Ramos (cell line): ENCODE measurements around the gene GPR176.

ENCODE experiments used
- in situ Hi-C: fragments of 300-500 bp; cut with MboI; formaldehyde crosslinking; loops from one replicate; pipeline ENCODE4 v1.14.3; 2022; ENCODE audit warnings: low sequenced_read_pairs; ENCODE audit not compliant: unreplicated experiment

The GPR176 gene, protein sequence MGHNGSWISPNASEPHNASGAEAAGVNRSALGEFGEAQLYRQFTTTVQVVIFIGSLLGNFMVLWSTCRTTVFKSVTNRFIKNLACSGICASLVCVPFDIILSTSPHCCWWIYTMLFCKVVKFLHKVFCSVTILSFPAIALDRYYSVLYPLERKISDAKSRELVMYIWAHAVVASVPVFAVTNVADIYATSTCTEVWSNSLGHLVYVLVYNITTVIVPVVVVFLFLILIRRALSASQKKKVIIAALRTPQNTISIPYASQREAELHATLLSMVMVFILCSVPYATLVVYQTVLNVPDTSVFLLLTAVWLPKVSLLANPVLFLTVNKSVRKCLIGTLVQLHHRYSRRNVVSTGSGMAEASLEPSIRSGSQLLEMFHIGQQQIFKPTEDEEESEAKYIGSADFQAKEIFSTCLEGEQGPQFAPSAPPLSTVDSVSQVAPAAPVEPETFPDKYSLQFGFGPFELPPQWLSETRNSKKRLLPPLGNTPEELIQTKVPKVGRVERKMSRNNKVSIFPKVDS

DNA sequence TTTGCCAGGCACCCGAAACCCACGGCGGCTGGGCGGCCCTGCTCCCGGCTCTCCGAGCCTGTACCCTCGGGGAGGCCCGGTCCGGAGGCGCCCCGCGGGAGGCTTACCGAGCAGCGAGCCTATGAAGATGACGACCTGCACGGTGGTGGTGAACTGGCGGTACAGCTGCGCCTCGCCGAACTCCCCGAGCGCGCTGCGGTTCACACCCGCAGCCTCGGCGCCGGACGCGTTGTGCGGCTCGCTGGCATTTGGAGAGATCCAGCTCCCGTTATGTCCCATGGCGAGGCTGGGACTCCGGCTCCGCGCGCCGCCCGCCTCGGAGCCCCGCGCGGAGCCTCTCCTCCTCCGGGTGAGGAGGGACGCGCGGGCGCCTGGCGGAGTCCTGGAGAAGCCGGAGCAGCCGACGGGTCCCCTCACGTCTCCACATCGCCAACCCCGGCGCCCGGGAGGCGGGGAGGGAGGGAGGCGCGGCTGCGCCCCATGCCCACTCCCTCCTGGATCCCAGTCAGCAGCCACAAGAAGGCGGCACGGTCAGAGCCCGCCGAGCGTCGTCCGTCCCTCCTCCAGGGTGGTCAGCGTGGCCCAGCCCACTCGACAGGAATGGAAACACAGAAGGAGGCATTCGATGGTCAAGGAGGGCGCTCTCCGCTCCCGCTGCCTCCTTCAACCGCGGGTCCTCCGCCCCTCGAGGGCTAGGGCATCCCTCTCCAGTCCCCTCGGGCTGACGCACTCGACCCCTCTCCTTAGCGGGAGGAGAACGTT is at the start of gene GPR176:
TSS of gene GPR176 (minus strand) at position 519 of the 762 bp plus-strand sequence. CDS start at position 279, 240 bp downstream.
- in situ Hi-C loops: no loop called here

DNA sequence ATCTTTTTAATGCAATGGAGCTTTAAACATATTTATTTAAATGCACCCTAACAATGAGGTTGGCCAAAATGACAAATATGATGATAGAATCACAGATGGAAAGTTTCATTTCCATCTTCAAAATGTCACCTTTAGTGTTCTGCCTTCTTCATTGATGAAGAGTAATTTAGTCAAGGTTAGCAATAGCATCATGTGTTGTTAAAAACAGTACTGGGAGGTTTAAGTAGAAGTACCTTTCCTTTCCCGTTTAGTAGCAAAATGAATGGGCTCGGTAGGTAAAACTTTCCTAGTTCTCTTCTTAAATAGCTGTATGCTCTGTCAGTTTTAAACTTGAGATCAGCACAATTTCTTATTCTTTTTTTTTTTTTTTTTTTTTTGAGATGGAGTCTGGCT is 48.9 kb upstream of the GPR176 start:
- in situ Hi-C loops: no loop called here

DNA sequence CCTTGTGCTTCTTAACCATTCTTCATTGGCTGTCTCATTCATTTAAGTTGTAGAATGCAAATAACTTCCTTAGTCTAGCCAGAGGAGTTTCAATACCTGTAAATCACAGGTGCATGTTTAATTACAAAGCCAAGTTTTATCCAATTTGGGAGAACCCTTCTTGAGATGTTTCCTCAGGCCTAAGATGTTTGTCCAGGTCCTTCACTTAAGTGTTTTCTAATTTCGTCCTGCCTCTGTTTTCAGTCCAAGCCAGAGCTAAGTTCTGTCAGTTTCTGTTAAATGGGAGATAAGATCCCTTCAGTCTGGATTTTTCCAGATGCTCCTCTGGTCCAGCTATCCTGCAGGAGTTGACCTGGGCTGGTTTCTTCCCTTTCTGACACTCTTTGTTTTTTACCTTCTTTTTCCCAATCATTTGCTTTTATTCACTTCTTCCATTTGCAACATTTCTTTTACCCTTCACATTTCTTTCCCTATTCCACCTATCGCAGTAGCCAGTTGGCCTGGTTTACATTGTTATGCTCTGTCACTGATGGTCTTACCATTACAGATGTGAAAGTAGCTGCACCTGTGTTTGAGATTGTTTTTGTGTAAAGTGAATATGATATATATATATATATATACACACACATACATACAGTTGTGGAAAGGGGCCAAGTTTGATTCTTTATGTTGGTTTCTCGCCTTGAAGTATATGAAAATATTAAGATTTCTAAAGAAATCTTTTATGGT is 48.4 kb upstream of the GPR176 start:
- in situ Hi-C loops: no loop called here

DNA sequence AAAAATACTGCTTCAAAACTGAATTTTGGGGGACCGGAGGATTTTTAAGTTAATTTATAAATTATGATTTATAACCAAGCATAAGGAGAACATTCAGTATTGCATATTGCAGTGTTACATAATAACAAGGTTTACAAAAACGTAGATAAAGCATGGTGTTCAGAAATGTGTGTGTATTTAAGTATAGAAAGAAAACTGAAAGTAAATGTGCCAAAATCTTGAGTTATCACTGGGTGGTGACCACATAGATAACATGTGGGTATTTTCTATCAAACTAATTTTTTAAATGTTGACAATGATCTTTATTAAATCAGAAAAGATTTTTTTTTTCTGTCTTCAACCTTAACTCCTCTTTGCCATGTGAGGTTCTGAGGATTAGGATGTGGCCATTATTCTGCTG is 46.5 kb upstream of the GPR176 start:
- in situ Hi-C loops: no loop called here

DNA sequence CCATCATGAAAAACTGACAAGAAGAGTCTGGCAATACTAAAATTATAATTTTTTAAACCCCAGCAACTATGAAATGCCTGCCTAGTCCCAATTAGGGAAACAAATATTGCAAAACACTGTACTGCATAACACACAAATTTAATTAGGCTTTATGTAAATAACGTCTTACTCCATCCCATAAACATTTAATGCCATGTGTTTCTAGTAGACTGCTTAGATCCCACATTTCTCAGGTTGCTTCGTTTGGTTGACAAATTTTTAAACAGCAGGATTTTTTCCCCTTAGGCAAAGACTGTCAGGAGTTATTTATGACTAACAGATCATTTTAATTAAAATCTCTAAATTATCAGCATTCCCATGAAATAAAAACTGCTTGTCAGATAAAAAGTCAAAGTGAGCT is 43.7 kb upstream of the GPR176 start:
- in situ Hi-C loops: no loop called here

DNA sequence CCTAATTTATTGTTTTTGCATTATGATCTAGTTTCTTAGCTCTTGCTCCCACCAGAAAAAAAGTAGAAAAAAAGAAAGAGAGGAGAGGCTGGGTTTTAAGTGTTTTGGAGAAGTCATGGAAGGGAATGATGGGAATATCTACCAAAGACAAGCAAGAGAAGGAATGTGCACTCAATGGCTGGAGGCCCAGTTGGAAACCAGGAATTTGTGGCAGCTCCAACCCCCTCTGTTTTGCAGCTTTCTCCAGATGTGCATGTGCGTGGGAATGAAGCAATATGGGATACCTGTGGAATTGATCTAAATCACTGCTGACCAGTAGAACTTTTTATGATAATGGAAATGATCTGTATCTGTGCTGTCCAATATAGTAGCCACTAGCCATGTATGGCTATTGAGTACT is 41.0 kb upstream of the GPR176 start:
- in situ Hi-C loops: no loop called here

DNA sequence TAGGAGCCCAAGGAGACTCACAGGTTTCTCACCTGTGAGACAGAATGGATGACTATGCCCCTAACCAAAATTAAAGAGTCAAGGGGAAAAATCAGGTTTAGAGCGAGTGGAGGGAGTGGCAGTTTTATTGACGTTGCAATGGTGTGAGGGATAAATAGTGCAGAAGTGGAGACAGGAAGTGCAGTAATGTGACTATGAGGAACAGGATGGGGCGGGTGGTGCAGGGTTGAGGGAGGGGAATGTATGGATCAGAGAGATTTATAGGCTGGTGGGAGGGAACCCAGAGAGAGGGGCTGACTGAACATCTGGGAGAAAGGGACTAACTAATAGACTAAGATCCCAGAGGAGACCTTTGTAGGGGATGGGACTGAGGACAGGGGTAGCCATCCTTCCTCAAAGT is 40.3 kb upstream of the GPR176 start:
- in situ Hi-C loops: no loop called here

DNA sequence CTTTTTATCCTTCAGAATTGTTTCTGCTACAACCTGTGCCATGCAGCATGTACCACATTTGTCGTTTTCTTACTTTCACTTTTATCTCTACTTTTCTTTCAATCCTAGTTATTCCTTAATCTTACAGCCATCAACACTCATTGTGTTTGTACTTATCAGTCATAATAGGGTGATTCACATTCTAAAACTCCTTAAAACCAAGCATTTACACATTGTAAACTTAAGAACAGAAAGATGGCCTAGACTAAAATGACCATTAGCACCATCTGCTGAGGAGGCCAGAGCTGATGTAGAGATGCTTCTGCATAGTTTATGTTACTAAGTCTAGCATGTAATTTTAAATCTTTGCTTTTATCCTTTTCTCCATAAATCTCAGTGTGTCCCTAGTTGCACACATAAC is 39.3 kb upstream of the GPR176 start:
- in situ Hi-C loops: no loop called here

DNA sequence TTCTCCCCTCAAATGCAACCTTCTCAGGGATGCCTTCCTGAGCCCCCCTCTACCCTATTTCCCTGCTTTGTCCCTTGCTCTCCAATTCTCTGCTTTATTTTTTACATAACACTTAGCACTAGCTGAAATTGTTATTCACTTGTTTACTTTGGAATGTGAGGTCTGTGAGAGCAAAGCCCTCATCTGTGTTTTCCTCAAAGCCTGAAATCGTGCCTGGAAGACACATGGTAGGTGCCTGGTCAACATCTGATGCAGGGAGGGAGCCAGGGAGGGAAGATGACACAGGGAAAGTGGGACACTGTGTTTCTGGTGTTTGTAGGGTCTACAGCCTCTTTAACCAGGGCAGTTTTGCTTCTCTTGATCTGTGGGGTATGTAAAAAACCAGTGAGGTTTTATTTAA is 37.4 kb upstream of the GPR176 start:
- in situ Hi-C loops: no loop called here

DNA sequence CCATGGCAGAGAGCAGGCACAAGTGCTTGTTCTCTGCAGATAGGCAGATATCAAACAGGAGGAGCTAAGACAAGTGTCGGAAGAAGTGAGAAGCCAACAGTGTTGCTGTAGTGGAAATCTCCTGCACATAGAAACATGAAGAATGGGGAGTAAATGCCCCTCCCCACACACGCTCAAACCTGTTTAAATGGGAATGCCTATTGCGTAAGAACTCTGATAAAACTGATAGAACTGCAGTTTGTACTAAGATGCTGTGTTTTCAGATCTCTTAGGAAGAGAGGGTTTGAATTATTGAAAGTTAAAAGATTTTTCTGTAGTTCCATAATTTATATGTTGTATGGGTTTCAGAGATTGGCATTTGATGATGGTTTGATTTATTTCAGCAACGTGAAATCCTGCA is 33.5 kb upstream of the GPR176 start:
- in situ Hi-C loops: no loop called here

DNA sequence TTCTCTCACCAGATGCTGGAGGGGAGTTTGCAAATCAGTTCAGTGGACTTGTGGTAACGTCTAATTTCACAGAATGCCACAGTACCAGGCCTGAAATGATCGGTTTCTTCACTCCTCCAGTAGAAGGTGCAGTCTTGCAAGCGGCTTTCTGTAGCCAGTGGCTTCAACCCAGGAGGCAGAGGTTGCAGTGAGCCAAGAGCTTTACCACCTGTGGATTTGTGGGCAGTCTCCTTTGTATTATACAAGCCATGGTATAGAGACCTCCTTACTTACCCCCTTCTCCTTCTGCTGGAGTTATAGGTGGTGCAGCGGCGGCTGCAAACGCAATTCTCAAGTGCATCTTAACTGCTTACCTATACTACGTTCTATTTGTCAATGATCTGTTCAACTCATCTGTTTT is 31.5 kb upstream of the GPR176 start:
- in situ Hi-C loops: no loop called here

DNA sequence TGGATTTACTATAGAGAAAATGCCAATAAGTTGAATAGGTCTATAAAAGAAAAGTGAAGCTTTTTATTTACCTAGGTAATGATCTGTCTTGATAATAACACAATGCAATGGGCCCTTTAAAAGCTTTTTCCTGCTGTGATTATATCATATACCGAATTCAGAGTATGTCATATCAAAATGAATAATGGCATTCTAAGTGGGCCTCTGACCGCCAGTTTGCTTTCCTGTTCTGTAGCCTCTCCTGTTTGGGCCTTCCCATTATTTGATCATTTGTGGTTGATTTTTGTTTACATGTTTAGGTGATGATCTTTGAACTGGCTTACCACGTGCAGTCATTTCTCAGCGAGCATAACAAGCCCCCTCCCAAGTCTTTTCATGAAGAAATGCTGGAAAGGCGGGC is 28.8 kb upstream of the GPR176 start:
- in situ Hi-C loops: no loop called here

DNA sequence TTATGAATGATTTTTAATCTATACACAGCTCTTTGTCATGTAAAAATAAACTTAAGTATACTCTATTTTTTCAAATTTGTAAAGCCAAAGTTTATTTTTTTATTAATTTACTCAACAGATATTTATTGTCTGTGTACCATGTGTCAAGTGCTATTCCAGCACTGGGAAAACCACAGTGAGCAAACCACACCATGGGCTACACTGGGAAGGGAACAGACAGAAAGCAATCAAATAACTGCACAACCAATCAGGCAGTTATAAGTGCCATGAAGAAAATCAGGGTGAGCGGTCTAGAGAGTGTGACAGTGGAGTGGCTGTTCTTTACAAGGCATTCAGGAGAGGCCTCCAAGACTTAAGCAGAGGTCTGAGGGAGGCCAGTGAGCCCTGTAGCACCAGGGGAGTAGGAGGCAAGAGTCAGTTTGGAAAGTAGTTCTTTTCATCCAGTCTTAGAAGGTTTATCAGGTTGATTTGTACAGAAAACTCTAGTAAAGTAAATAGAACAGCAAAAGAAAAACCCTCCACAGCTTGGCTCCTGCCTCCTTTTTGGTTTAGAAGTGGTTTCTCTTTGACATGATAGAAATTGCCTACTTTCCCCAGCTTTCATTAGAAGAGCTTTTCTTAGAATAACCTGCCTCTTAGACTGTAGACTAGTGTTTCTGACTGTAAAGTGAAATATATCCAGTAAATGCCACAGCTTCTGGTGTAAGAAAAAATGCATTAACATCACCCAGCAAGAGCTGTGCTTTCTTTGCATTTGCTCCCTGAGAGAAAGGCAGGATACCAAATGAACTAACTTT is 27.5 kb upstream of the GPR176 start:
- in situ Hi-C loops: no loop called here

DNA sequence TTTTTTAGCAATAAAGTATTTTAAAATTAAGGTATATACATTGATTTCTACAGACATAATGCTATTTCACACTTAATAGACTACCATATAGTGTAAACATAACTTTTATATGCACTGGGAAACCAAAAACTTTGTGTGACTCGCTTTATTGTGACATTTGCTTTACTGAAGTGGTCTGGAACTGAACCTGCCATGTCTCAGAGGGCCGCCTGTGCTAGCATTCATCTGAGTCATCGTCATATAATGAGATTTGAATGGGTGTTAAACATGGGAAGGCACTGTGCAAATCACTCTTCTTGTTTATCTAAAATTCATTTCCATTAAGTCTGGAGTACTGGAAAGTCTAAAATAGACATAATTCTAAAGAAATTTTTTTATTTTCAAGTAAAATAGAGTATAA is 26.8 kb upstream of the GPR176 start:
- in situ Hi-C loops: no loop called here

DNA sequence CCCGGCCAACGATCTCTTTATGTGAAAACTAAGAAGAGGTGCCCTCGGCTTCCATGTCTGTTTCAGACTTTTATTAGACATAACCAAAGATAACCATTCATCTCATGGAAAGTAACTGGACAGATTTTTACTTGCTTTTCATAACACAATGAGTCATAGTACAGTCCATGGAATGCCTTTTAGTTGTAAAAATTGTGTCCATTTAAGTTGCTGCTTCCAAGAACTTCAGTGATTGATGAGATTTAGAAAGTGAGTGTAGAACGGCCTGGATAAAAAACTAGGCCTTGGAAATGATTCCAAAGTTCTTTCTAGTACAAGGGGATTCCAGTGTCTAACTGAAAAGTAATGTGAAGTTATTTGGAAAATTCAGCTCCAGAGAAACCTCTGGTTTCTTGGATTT is 24.7 kb upstream of the GPR176 start:
- in situ Hi-C loops: no loop called here

DNA sequence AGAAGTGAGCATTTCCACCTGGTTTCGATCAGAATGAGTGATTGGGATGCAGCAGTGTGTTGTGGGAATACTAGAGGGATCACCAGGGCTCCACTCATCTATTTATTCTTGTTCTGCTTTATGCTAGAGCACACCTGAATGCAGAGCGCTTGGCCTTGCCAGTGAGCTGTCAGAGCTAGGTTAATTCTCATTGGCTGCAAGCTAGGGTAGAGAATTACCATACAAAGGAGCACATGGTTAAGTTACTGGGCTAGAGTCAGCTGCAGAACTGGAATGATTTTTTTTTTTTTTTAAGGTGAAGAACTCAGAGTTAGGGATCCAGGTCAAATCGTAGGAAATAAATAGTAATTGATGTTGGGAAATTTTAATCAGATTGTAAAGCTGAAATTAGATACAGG is 22.7 kb upstream of the GPR176 start:
- in situ Hi-C loops: no loop called here

DNA sequence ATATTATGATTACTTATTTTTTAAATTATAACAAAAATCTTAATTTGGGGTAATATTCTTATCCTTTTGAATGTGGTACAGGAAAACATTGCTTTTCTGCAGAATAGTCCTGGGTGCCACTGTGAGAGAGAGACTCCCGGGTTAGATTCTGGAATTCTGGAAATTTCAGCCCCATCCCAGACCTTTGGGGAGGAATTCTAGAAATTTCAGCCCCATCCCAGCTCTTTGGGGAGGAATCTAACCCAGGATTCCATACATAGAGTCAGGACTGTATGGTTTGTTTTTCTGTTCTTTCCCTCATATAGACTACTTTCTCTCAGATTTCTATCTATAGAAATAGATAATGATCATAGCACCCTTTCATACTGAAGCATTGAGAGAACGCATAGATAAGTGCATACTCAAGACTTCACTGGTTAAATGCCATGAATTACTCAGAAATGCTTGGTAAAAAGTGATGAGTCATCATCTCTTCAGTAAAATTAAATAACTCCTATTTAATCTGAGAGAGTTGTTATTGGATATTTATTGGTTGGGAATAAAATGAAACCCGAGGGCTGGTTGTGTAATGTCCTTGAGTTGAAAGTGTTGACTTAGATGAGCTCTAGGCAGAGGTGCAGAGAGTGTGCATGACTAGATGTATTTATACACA is 22.2 kb upstream of the GPR176 start:
- in situ Hi-C loops: no loop called here

DNA sequence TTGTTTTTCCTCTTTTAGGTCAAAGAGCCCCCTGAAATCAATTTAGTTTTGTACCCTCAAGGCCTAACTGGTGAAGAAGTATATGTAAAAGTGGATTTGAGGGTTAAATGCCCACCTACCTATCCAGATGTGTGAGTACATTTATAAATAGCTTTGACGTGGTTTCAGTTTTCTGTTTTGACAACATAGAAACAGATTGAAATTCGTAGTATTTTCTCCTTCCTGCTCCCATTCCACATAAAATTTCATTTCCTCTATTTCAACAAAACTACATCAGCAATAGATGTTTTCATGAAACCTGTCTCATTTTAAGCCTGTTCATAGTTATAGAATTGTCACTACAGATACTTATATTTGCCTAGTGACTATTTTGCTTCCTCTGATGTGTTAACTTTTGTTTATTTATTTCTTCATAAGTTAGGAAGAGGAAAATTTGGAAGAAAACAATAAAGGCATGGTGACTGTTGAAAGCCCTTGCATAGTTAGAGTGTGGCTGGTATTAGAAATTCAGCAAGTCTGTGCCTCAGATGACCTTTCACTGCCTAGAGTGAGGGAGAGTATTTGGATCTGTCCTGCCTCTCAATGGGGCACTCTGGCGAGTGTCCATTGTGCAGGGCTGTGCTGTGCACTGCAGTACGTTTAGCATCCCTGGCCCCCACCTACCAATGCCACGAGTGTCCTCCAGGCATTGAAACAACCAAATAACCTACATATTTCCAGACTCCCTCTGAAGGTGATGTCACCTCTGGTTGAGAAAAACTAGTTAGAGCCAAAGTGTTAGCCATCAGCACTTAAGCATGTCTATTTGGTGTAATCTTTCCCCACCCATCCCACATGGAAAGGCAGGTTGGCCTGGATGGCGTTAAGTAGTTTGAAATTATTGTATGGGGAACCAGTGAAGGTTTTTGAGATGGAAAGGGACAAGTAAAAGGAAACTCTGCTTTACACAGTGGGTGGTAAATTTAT is 19.7 kb upstream of the GPR176 start:
- in situ Hi-C loops: no loop called here
